SK-N-MC (cell line): ENCODE results near the gene TRAPPC4.

ENCODE experiments used
- EZH2 ChIP-seq: fragments of 200-600 bp; sonication (generic); IDR thresholded peaks from one replicate; pipeline ENCODE4 v1.6.1; 2017; ENCODE audit warnings: antibody characterized with exemption
- POLR2AphosphoS5 ChIP-seq: IDR thresholded peaks from 2 replicates; pipeline ENCODE4 v1.6.1; 2012; ENCODE audit warnings: mild to moderate bottlenecking, low read depth, low read length, borderline replicate concordance

DNA sequence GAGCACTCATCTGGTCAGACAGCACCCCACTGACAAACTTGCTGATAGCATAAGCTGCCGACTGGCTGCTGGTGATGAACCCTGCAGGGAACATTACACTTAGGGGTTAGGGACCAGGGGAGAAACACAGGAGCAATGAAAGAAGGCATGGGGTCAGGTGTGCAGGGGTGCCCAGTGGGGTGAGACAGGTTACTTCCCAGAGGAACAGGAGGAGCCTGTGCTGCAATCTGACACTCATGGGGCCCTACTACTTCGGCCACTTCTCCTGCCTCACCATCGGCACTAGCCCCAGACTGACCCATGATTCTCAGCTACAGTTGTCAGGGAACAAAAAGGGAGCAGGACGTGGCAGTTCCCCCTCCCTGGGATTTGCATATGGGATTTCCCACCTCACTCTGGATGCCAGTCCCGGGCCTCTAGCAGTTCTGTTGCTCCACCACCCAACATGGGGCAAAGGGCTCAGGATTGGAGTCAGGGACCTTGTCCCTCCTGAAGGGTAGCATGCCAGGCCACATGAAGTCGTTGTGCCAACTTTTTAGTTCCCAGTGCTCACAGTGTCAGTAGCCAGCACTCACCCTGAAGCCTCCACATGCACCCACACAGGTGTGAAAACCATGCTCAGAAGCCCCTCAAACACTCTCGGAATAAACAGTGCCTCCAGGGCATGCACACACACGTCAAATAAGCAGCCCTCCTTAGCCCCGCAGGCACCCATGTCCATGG is 9.9 kb downstream of the TRAPPC4 start:
- TF ChIP-seq POLR2AphosphoS5 (no peak), EZH2 (no peak)
